NCI-H2227 (cell line): ENCODE data around the gene PCDHGA9.
"Not testable (repeated sequence)": the region's sequence is repeated elsewhere in the genome, so short reads cannot be mapped to it uniquely, and the experiment has no call there.

Source experiments
- DNase-seq: peaks from one replicate; lab custom pipeline; 2025; ENCODE audit not compliant: unreplicated experiment; lab: John Stamatoyannopoulos, UW

Gene PCDHGA9

GRCh38 chr5:141402553-141403243, at the start of gene PCDHGA9:
Gene PCDHGA9 (plus strand): TSS chr5:141402778. CDS start chr5:141402953, 175 bp downstream.
- no peak for DNase-seq

DNA sequence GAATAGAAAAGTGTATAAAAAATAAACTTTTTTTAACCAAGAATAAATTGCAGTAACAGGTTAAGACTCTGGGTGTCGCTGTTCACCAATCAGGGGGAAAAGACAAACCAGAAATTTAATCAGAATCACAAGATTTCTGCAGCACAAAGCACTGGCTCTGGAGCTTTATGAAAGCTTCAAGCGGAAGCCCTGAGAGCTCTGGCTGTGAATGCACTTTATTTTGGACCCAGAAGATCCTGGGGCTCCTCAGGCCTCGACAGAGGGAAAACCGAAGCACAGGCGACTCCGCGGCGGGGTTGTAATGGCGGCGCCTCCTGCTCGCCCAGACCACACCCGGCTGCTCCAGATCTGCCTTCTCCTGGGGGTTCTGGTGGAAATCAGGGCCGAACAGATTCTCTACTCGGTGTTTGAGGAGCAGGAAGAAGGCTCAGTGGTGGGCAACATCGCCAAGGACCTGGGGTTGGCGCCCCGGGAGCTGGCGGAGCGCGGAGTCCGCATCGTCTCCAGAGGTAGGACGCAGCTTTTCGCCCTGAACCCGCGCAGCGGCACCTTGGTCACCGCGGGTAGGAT, 47.6 kb upstream of the PCDHGA9 start, which contains the start of gene PCDHGA4:
Gene PCDHGA4 (plus strand): TSS at position 122 of the 570 bp plus-strand sequence. CDS start 87 bp downstream, at position 209.
- no peak for DNase-seq

- no peak for DNase-seq
These were observed 46.9 kb upstream of the PCDHGA9 start for GRCh38 chr5:141355641-141356040.

GRCh38 chr5:141356133-141356532, 46.4 kb upstream of the PCDHGA9 start:
- no peak for DNase-seq

DNA sequence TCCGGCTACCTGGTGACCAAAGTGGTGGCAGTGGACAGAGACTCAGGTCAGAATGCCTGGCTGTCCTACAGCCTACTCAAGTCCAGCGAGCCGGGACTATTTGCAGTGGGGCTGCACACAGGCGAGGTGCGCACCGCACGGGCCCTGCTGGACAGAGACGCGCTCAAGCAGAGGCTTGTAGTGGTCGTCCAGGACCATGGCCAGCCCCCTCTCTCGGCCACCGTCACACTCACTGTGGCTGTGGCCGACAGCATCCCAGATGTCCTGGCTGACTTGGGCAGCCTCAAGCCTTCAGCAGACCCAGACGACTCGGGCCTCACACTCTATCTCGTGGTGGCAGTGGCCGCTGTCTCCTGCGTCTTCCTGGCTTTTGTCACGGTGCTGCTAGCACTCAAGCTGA, 45.6 kb upstream of the PCDHGA9 start:
- DNase-seq, result no peak

DNA sequence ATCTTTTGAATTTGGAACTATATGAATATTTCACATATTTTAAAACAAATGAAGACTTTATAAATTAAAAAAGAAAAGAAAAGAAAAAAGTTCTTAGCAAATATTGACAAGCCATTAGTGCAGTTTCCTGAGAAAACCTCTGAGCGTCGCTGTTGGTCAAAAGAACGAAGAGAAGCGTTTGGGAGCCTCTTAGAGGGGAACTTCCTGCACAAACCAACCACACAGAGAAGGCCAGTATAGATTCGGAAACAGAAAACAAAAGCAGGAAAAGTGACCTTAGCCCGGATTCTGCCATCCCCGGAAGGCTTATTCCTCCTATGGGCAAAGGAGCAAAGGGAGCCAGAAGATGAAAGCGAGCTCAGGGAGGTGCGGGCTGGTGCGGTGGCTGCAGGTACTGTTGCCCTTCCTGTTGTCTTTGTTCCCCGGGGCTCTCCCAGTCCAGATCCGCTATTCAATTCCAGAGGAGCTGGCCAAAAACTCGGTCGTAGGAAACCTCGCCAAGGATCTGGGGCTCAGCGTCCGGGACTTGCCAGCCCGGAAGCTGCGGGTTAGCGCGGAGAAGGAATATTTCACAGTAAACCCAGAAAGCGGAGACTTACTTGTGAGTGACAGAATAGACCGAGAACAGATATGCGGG, 42.7 kb upstream of the PCDHGA9 start, which contains the start of gene PCDHGB2:
Gene PCDHGB2 (plus strand): TSS at position 205 of the 637 bp plus-strand sequence. CDS start 142 bp downstream, at position 347.
- DNase-seq, result peak; percentile 25

DNA sequence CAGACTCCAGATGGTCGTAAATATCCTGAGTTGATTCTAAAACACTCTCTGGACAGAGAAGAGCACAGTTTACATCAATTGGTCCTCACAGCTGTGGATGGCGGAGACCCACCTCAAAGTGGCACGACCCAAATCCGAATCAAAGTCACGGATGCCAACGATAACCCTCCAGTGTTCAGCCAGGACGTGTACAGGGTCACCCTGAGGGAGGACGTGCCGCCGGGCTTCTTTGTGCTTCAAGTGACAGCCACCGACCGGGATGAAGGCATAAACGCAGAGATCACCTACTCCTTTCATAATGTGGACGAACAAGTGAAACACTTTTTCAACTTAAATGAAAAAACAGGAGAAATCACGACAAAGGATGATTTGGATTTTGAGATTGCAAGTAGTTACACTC, 41.9 kb upstream of the PCDHGA9 start:
- DNase-seq, result no peak

GRCh38 chr5:141362719-141363118, 39.9 kb upstream of the PCDHGA9 start:
- DNase-seq, result no peak

GRCh38 chr5:141363952-141364660, 38.5 kb upstream of the PCDHGA9 start, which contains the start of gene PCDHGA5:
Gene PCDHGA5 (plus strand): TSS chr5:141364162. CDS start chr5:141364331, 169 bp downstream.
- no peak for DNase-seq

GRCh38 chr5:141366016-141366896, 36.3 kb upstream of the PCDHGA9 start:
- DNase-seq, result no peak

DNA sequence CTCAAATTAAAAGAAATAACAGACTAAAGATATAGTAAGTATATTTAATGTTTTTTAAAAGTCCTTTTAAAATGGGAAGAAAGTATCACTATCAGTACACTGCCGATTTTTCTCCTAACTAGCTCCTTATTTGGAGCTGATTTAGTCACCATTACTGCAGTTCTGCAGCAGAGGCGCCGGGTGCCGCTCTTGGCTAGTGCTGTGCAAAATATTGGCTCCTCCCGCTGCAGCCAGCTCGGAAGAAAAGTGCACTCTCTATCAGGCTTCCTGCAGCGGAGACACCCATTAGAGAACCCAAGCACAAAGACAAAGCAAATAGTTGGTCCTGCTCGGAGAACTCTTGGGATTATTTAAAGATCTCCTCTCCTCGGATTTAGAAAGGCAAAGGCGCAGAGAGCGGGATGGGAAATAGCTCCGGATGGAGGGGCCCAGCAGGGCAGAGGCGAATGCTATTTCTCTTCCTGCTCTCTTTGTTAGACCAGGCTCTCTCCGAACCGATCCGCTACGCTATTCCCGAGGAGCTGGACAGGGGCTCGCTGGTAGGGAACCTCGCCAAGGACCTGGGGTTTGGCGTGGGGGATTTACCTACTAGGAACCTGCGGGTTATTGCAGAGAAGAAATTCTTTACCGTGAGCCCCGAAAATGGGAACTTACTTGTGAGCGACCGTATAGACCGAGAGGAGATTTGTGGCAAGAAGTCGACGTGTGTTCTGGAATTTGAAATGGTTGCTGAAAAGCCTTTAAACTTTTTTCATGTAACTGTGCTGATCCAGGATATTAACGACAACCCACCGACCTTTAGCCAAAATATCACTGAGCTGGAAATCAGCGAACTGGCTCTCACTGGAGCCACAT, 32.4 kb upstream of the PCDHGA9 start, which contains the start of gene PCDHGB3:
Gene PCDHGB3 (plus strand): TSS at position 249 of the 855 bp plus-strand sequence. CDS start 153 bp downstream, at position 402.
- DNase-seq, result no peak

- no peak for DNase-seq
These were observed 30.8 kb upstream of the PCDHGA9 start for GRCh38 chr5:141371572-141372475.

GRCh38 chr5:141373673-141374317, 28.8 kb upstream of the PCDHGA9 start, which contains the start of gene PCDHGA6:
Gene PCDHGA6 (plus strand): TSS chr5:141373891. CDS start chr5:141374084, 193 bp downstream.
- DNase-seq, result no peak

DNA sequence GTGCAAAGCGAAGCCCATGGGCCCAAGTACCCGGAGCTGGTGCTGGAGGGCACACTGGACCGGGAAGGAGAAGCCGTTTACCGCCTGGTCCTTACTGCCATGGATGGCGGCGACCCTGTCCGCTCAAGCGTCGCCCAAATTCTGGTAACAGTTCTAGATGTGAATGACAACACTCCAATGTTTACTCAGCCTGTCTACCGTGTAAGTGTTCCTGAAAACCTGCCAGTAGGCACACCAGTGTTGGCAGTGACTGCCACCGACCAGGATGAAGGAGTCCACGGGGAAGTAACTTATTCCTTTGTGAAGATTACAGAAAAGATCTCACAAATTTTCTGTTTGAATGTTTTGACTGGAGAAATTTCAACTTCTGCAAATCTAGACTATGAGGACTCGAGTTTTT, 28.0 kb upstream of the PCDHGA9 start:
- DNase-seq, result no peak

GRCh38 chr5:141375444-141376155, 27.0 kb upstream of the PCDHGA9 start:
- DNase-seq, result not testable (repeated sequence)

DNA sequence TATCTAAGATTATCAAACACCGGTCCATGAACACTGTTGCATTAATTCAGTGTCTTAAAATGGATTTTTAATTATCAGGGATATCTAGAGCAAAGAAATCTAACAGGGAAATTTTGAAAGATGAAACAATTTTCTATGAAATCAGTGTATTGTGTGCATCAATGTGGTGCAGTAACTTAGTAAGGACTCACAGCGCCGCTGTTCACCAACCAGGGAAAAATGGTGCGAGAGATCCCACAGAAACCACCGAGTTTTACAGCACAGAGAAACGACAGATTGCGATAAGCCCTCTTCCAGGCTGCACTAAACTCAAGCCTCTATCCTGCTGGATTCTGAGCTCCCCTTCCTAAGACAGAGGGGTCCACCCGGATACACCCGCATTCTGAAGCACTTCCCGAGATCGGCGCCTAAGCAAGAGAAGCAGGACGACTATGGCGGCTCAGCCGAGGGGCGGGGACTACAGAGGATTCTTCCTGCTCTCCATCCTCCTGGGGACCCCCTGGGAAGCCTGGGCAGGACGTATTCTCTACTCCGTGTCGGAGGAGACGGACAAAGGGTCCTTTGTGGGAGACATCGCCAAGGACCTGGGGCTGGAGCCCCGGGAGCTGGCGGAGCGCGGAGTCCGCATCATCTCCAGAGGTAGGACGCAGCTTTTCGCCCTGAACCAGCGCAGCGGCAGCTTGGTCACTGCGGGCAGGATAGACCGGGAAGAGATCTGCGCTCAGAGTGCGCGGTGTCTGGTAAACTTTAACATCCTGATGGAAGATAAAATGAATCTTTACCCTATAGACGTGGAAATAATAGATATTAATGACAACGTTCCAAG, 19.9 kb upstream of the PCDHGA9 start, which contains the start of gene PCDHGA7:
Gene PCDHGA7 (plus strand): TSS at position 274 of the 826 bp plus-strand sequence. CDS start 158 bp downstream, at position 432.
- DNase-seq, result peak; percentile 50
